Breast epithelium (tissue), 4 donors: ENCODE results near the gene CSK. TPM values are rescaled to one million over a fixed set of nuclear protein-coding genes. Genes with fewer than 3 reads are reported as not detected.

ENCODE experiments used
- DNase-seq, 2 donors: peaks; one replicate each; pipeline ENCODE4 v3.0.0-alpha.2; 2019; ENCODE audit warnings: low spot score in 2 of 2
- H3K27ac ChIP-seq, 2 donors: fragments of 200-600 bp; sonication (generic) in 1 of 2; one replicate each; pipeline ENCODE4 v1.5.1; 2016 to 2019; ENCODE audit warnings: mild to moderate bottlenecking in 1 of 2
- H3K27me3 ChIP-seq, 2 donors: fragments of 200-600 bp; sonication (generic) in 1 of 2; one replicate each; pipeline versions ENCODE4 v1.5.1 to v1.6.0; 2017 to 2019; ENCODE audit warnings: control low read depth in 1 of 2, mild to moderate bottlenecking in 1 of 2
- H3K36me3 ChIP-seq: fragments of 200-600 bp; one replicate; pipeline ENCODE4 v1.5.1; 2019
- H3K4me1 ChIP-seq, 2 donors: fragments of 200-600 bp; sonication (generic); one replicate each; pipeline ENCODE4 v1.5.1; 2016 to 2019; ENCODE audit warnings: control low read depth in 1 of 2
- H3K4me3 ChIP-seq, 3 donors: fragments of 200-600 bp; sonication (generic); 1 replicate in 2 of 3; 2 replicates in 1 of 3; pipeline ENCODE4 v1.5.1; 2016 to 2019; ENCODE audit warnings: mild to moderate bottlenecking in 3 of 3, moderate library complexity in 2 of 3
- H3K9me3 ChIP-seq, 2 donors: fragments of 200-600 bp; sonication (generic) in 1 of 2; one replicate each; pipeline ENCODE4 v1.5.1; 2016 to 2019; ENCODE audit warnings: control low read depth in 1 of 2
- POLR2A ChIP-seq: fragments of 450-650 bp; IDR thresholded peaks from one replicate; pipeline ENCODE4 v1.6.1; 2016; ENCODE audit warnings: antibody characterized with exemption, mild to moderate bottlenecking, moderate library complexity
- POLR2AphosphoS5 ChIP-seq, 3 donors: sonication (generic); formaldehyde crosslinking; IDR thresholded peaks; one replicate each; pipeline ENCODE4 v1.6.1; 2017; ENCODE audit warnings: antibody characterized with exemption in 3 of 3
- intact Hi-C: fragments of 100-400 bp; cut with DNase I; formaldehyde crosslinking; loops from one replicate; pipeline ENCODE4 v1.15.1; 2023; ENCODE audit warnings: low total_unique reads
- total RNA-seq, 3 donors: library from RNA; depleted of rRNA; stranded (reverse); fragments of >200 nt; gene quantifications; one replicate each; pipeline ENCODE4 v1.1.0, GENCODE V29; 2016
- TF ChIP-seq, protein P1 (sequence below), 3 donors: fragments of 450-650 bp; IDR thresholded peaks; one replicate each; pipeline ENCODE4 v1.5.1; 2016 to 2017; ENCODE audit warnings: antibody characterized with exemption in 3 of 3, mild to moderate bottlenecking in 3 of 3, moderate library complexity in 3 of 3

Gene CSK
- total RNA-seq, 3 donors from 2014 or later: 18.7 to 26.2 (median 18.7) TPM

DNA sequence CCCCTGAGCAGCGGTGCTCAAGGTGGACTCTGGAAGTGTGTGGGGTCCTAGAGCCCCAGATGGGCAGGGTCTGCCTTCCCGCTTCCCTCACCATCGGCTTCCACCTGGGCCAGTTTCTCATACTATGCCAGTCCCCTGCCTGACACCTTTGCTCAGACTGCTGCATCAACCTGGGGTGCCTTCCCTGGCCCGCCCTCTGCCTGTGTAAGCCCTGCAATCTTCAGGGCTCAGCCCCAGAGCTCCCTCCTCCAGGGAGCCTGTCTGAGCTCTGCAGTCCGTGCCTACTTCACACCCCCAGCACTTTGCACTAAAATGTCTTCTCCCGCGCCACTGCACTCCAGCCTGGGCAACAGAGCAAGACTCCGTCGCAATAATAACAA lies 13.1 kb downstream of the CSK start:
- TF ChIP-seq POLR2A (no peak), POLR2AphosphoS5 (IDR thresholded peaks at IDR 0.05) (no peak)
- TF ChIP-seq, protein P1, sequence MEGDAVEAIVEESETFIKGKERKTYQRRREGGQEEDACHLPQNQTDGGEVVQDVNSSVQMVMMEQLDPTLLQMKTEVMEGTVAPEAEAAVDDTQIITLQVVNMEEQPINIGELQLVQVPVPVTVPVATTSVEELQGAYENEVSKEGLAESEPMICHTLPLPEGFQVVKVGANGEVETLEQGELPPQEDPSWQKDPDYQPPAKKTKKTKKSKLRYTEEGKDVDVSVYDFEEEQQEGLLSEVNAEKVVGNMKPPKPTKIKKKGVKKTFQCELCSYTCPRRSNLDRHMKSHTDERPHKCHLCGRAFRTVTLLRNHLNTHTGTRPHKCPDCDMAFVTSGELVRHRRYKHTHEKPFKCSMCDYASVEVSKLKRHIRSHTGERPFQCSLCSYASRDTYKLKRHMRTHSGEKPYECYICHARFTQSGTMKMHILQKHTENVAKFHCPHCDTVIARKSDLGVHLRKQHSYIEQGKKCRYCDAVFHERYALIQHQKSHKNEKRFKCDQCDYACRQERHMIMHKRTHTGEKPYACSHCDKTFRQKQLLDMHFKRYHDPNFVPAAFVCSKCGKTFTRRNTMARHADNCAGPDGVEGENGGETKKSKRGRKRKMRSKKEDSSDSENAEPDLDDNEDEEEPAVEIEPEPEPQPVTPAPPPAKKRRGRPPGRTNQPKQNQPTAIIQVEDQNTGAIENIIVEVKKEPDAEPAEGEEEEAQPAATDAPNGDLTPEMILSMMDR (IDR thresholded peaks at IDR 0.05): no peak
- H3K4me1 ChIP-seq: peaks cover 9 to 20% of the 10 kb centered on the region in 2 donors
- H3K27ac ChIP-seq: no peak overlapping the region
- intact Hi-C loops: no loop called here
- H3K9me3 ChIP-seq: no peaks in the 10 kb centered on the region
- no peaks in the 10 kb centered on the region for H3K27me3 ChIP-seq
- no peak overlapping the region for H3K4me3 ChIP-seq
- DNase-seq: no peak
- no peaks in the 10 kb centered on the region for H3K36me3 ChIP-seq

DNA sequence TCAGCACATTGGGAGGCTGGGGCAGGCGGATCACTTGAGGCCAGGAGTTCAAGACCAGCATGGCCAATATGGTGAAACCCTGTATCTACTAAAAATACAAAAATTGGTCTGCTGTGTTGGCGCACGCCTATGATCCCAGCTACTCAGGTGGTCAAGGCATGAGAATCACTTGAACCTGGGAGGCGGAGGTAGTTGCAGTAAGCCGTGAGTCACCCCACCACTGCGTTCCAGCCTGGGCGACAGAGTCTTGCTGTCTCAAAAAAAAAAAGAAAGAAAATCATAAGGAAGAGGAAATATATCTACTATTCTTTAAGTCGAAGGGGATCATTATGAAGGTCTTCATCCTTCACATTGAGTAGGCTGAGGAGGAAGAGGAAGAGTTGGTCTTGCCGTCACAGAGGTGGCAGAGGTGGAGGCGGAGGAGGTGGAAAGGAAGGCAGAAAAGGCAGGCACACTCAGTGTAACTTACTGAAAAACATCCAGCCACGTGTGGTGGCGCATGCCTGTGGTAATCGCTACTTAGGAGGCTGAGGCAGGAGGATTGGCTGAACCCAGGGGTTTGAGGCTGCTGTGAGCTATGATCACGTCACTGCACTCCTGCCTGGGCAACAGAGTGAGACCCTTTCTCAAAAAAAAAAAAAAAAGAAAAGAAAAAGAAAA lies 14.2 kb downstream of the CSK start:
- Histone ChIP-seq H3K4me3 (no peak overlapping the region), H3K4me1 (peaks cover 4 to 19% of the 10 kb centered on the region in 2 donors), H3K27me3 (no peaks in the 10 kb centered on the region), H3K27ac (no peak overlapping the region), H3K9me3 (no peaks in the 10 kb centered on the region), H3K36me3 (no peaks in the 10 kb centered on the region)
- TF ChIP-seq POLR2A (no peak), POLR2AphosphoS5 (IDR thresholded peaks at IDR 0.05) (no peak)
- TF ChIP-seq, protein P1 (IDR thresholded peaks at IDR 0.05): no peak
- intact Hi-C loops: no loop called here
- no peak for DNase-seq

DNA sequence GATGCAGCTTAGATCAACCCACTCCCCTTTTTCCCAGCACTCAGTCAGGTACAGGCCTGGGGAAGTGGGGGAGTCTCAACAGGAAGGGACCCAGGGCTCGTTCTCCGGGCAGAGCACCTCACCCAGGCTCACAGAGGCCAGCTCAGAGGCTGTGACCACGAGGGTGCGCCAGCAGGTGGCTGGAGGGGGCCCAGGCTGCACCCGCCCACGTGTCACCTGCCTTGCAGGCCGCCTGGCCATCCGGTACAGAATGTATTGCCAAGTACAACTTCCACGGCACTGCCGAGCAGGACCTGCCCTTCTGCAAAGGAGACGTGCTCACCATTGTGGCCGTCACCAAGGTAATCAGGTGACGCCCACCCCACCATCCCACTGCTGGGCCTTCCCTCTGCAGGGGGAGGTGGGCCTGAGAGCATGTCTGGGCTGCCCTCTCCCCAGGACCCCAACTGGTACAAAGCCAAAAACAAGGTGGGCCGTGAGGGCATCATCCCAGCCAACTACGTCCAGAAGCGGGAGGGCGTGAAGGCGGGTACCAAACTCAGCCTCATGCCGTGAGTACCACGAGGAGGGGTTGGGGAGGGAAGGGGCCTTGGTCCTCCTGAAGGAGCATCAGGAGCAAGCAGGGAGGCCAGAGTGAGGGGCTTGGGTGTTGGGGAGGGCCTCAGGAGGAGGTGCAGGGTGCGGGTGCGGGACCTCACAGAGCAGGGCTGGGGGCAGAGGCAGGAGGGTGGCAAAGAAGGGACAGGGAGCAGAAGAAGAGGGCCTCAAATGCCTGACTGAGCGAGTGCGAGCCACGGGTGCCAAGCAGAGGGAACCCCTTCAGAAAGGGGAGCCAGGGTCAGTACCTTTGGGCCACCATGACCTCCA lies 16.7 kb downstream of the CSK start:
- peak in 1 of 2 donors; percentile 55 for DNase-seq
- Histone ChIP-seq H3K4me1 (peaks cover 4 to 19% of the 10 kb centered on the region in 2 donors), H3K9me3 (no peaks in the 10 kb centered on the region), H3K4me3 (no peak overlapping the region), H3K36me3 (peaks cover 12% of the 10 kb centered on the region), H3K27me3 (no peaks in the 10 kb centered on the region), H3K27ac (peak overlapping the region; percentile 54 to 75)
- TF ChIP-seq, protein P1 (IDR thresholded peaks at IDR 0.05): no peak
- no peak for TF ChIP-seq POLR2A
- no peak for TF ChIP-seq POLR2AphosphoS5 (IDR thresholded peaks at IDR 0.05)
- intact Hi-C loops: no loop called here

DNA sequence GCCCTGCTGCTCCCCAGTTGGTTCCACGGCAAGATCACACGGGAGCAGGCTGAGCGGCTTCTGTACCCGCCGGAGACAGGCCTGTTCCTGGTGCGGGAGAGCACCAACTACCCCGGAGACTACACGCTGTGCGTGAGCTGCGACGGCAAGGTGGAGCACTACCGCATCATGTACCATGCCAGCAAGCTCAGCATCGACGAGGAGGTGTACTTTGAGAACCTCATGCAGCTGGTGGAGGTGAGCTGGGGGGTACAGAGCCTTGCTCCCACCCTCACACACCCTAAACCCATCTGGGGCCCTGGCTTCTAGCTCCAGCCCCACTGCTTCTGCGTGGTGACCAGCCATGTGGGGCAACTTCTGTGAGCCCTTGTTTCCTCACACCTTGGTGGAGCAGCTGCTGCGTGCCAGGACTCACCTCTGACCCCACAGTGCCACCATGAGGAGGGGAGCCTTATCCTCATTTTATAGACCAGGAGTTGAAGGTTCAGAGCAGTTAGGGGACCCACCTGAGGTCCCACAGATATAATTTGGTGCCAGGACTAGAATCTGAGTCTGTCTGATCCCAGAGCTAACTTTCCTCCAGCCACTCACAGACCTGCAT lies 17.5 kb downstream of the CSK start:
- no peak for TF ChIP-seq POLR2AphosphoS5 (IDR thresholded peaks at IDR 0.05)
- TF ChIP-seq, protein P1 (IDR thresholded peaks at IDR 0.05): no peak
- H3K36me3 ChIP-seq: peaks cover 12% of the 10 kb centered on the region
- H3K9me3 ChIP-seq: no peaks in the 10 kb centered on the region
- H3K4me1 ChIP-seq: peaks cover 4 to 19% of the 10 kb centered on the region in 2 donors
- peak overlapping the region; percentile 54 to 75 for H3K27ac ChIP-seq
- no peaks in the 10 kb centered on the region for H3K27me3 ChIP-seq
- intact Hi-C loops: no loop called here
- DNase-seq: no peak
- no peak overlapping the region for H3K4me3 ChIP-seq
